Measurements from ENCODE around the gene SLC10A3.
A peak's percentile ranks its signal among the peaks of the same experiment; 100 is the strongest.

SLC10A3 gene

DNA sequence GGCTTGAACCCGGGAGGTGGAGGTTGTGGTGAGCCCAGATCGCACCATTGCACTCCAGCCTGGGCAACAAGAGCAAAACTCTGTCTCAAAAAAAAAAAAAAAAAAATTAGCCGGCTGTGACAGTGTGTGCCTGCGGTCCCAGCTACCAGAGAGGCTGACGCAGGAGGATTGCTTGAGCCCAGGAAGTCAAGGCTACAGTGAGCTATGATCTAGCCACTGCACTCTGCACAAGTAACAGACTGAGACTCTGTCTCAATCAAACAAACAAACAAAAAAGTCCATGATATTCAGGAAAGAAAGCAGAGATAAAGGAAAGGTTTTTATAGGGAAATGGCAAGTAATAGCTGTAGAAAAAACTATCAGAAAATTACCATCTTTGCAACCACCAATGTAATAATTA lies 9.2 kb downstream of the SLC10A3 start:
- no peak overlapping the region for H3K4me2 ChIP-seq (ENCODE audit: low read length)
- H3K9me3 ChIP-seq (replicated peaks; ENCODE audit: low read length), result no peaks in the 10 kb centered on the region
- H3K4me1 ChIP-seq (ENCODE audit: control insufficient read depth, insufficient read depth, low read length), result peaks cover 29% of the 10 kb centered on the region
- H3K4me3 ChIP-seq (ENCODE audit: low read length), result no peak overlapping the region
- no peak overlapping the region for H3K9ac ChIP-seq (ENCODE audit: low read depth, low read length)
- H3K27me3 ChIP-seq (ENCODE audit: control insufficient read depth, insufficient read depth, low read length), result no peaks in the 10 kb centered on the region
- peaks cover 13% of the 10 kb centered on the region for H3K36me3 ChIP-seq (ENCODE audit: insufficient read depth, low read length)

DNA sequence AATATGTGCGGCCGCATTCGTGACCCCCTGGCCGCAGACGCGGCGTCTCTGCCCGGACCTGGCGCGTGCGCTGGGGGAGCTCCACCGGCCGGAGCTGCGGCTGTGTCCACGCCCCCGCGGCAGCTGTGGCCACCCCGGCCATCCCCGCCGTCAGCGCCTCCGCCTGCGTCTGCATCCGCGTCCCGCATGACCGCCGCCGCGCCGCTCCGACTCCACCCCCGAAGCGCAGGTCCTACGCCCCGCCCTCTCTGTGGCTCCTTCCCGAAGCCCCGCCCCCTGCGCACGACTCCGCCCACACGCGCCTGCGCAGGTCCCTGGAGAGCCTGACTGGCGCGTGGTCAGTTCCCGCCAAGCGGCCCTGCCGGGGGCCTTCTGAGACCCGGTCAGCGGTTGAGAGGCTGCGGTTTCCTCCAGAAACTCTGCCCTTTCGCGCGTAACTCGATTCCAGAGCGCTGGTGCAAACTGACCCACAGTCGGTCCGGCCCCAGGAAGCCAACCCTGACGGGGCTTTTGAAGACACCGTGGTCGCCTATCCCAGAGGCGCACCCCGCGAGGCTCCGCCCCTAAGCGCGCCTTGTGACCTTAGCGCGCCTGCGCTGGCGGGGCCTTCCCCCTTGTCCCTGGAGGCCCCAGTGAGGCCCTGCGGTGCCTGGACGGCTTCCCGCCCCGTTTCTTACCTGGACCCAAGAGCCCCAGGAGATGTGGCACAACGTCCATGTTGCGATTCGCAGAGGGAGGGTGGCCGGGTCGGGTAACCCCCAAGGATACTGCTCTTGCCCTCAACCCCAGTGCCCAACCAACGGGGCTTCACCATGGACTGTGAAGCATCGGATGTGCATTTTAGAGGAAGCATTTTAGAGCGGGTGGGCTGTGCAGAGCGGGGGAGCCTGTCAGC lies 11.5 kb downstream of the SLC10A3 start, which contains the start of gene LAGE3:
Gene LAGE3, minus strand, starts transcription at position 554 of the 895 bp plus-strand sequence. Its CDS starts 366 bp downstream, at position 188.
- no peaks in the 10 kb centered on the region for H3K27me3 ChIP-seq (ENCODE audit: control insufficient read depth, insufficient read depth, low read length)
- peak within 1 kb of the TSS; percentile 69 for H3K9ac ChIP-seq (ENCODE audit: low read depth, low read length)
- peak within 1 kb of the TSS; percentile 74 for H3K4me2 ChIP-seq (ENCODE audit: low read length)
- H3K9me3 ChIP-seq (replicated peaks; ENCODE audit: low read length), result no peaks in the 10 kb centered on the region
- H3K4me3 ChIP-seq (ENCODE audit: low read length), result peak within 1 kb of the TSS; percentile 72
- H3K4me1 ChIP-seq (ENCODE audit: control insufficient read depth, insufficient read depth, low read length), result peaks cover 12% of the 10 kb centered on the region
- H3K36me3 ChIP-seq (ENCODE audit: insufficient read depth, low read length), result peaks cover 11% of the 10 kb centered on the region

DNA sequence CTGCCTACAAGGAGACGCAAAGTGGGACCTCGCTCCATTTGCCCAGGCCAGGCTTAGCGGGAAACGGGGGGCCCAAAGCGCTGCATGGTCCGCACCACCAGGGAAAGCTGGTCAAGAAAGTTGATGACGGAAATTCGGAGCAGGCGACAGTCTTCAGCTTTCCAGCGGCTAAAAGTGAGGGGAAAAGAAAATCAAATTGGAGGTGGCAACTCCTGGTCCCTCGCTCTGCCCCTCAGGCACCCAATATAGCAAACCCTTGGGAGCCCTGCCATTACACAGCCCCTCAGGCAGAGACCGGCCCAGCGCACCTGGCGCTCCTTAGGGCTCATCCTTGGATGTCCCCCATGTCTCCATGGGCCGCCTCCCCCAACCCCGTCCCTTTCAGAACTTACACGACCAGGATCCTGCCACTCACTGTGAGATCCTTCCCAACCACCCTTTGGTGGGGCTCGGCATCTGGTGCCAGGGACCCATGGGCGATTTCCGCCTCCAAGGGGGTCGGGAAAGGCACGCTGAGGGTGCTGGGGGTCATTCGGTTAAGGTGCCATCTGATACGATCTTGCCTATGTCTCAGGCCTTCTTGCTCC lies 12.4 kb downstream of the SLC10A3 start:
- Histone ChIP-seq H3K4me3 (ENCODE audit: low read length) (peak overlapping the region; percentile 72), H3K9me3 (replicated peaks; ENCODE audit: low read length) (no peaks in the 10 kb centered on the region), H3K36me3 (ENCODE audit: insufficient read depth, low read length) (peaks cover 12% of the 10 kb centered on the region), H3K4me2 (ENCODE audit: low read length) (peak overlapping the region; percentile 74), H3K4me1 (ENCODE audit: control insufficient read depth, insufficient read depth, low read length) (peaks cover 12% of the 10 kb centered on the region), H3K9ac (ENCODE audit: low read depth, low read length) (peak overlapping the region; percentile 69), H3K27me3 (ENCODE audit: control insufficient read depth, insufficient read depth, low read length) (no peaks in the 10 kb centered on the region)

DNA sequence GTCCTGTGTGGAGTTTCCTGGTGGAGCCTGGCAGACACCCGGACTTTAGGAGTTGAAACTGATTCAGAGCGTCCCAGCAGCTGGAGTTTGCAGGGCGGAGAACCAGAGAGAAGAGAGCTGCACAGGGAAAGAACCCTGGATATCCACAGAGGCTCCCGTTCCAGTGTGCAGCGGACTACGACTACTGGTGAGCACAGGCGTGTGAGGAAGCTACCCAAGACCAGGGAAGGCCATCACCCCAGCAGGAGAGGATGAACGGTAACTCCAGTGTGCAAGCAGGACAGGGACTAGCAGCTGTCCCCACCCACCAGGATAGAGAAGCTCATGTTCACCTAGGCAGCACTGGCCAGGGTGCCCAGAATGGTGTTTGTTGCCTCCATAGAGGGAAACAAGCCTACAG lies 13.6 kb downstream of the SLC10A3 start:
- Histone ChIP-seq H3K4me1 (ENCODE audit: control insufficient read depth, insufficient read depth, low read length) (peaks cover 12% of the 10 kb centered on the region), H3K9me3 (replicated peaks; ENCODE audit: low read length) (no peaks in the 10 kb centered on the region), H3K36me3 (ENCODE audit: insufficient read depth, low read length) (peaks cover 14% of the 10 kb centered on the region), H3K4me2 (ENCODE audit: low read length) (no peak overlapping the region), H3K9ac (ENCODE audit: low read depth, low read length) (no peak overlapping the region), H3K27me3 (ENCODE audit: control insufficient read depth, insufficient read depth, low read length) (no peaks in the 10 kb centered on the region), H3K4me3 (ENCODE audit: low read length) (no peak overlapping the region)

DNA sequence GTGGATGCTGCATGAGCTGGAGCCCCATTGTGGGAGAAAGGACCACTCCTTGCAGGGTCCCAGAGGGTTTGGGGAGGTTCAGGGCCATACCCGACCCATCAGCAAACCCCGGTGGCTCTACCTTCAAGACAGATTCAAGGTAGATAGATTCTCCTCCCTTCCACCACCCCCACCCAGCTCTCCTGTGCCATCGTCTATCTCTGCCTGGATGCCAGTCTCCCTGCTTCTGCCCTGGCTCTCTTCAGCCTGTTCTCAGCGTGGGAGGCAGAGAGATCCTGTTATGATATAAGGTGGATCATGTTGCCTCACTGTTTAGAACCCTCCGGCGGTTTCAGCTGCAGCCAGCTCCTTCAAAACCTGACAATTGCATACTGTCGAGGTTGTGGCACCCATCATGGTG lies 16.7 kb downstream of the SLC10A3 start:
- Histone ChIP-seq H3K36me3 (ENCODE audit: insufficient read depth, low read length) (peaks cover 44% of the 10 kb centered on the region), H3K4me1 (ENCODE audit: control insufficient read depth, insufficient read depth, low read length) (peaks cover 6% of the 10 kb centered on the region), H3K9me3 (replicated peaks; ENCODE audit: low read length) (no peaks in the 10 kb centered on the region), H3K27me3 (ENCODE audit: control insufficient read depth, insufficient read depth, low read length) (no peaks in the 10 kb centered on the region), H3K4me3 (ENCODE audit: low read length) (no peak overlapping the region), H3K9ac (ENCODE audit: low read depth, low read length) (no peak overlapping the region), H3K4me2 (ENCODE audit: low read length) (no peak overlapping the region)

DNA sequence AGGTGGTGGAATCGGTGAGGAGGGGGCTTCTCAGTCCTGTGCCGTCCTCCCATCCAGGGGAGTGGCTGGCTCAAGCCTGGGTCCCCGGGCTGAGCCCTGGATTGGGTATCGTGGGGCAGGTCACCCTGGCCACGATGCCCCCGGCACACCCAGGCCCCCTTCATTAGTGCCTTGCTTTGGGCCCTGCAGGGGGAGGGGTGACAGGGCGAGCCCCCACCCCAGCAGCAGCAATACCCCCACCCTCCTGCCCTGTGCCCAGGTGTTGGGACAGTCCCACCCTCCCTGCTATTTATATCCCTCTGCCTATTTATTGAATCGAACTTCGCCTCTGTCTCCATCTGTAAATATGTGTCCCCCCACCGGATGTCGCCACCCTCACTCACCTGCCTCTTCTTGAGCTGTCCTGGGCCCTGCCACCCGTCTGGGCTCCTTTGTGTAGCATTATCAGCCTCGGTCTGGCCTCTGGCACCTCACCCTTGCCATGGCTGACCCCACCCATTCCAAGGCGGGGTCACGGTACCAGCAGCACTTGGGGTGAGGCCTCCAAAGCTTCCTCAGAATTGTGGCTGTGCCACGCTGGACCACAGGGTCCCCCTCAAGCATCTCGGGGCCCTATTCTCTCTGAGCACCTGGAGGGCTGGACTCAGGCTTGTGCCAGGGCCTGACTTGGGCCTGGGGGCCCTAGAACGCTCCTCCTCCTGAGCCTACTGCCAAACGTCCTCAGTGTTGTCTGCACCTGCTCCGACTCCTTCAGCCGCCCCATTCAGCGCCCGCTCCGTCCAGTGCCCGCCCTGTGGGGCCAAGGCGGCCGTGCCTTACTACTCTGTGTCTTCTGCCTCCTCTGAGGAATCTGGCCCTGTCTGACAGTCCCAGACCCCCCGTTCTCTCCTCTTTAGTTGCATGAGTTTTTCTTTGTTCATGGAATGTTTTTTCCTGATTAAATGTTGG lies 17.5 kb downstream of the SLC10A3 start:
- no peaks in the 10 kb centered on the region for H3K27me3 ChIP-seq (ENCODE audit: control insufficient read depth, insufficient read depth, low read length)
- H3K4me2 ChIP-seq (ENCODE audit: low read length), result no peak overlapping the region
- H3K4me1 ChIP-seq (ENCODE audit: control insufficient read depth, insufficient read depth, low read length), result peaks cover 3% of the 10 kb centered on the region
- H3K36me3 ChIP-seq (ENCODE audit: insufficient read depth, low read length), result peaks cover 48% of the 10 kb centered on the region
- H3K9me3 ChIP-seq (replicated peaks; ENCODE audit: low read length), result no peaks in the 10 kb centered on the region
- no peak overlapping the region for H3K9ac ChIP-seq (ENCODE audit: low read depth, low read length)
- H3K4me3 ChIP-seq (ENCODE audit: low read length), result no peak overlapping the region

DNA sequence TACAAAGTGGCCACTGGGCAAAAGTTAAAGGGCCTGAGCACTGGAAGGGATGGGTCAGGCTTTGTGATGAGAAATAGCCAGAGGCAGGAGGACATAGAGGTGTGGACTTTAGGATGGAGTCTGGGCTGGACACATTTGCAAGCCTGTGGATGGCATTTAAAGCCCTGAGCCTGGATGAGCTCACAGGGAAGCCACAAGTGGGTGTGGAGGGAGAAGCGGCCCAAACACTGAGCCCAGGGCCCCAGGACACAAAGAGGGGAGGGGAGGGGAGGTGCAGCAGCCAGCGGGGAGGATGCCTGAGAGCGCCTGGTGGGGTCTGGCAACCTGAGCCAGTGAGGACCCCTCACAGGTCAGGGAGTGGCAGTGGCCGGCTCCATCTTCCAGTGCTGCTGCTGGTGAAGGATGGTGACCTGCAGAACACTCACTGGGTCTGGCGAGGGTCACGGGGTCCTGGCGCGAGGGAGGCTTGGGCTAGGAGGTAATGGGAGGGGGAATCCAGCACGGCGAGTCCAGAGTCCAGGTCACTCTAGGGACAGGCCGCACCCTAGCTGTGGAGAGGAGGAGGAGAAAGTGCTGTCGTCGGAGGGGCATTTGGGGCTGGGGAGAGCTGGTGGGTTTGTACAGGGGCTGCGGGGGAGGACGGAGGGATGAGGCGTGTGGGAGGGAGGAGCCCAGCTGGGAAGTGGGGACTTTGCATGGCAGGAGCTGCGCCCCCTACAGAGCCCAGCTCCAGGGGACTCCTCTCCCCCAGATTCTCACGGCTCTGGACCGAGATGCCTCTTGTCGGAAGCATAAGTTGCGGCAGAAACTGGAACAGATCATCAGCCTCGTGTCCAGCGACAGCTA lies 18.4 kb downstream of the SLC10A3 start:
- Histone ChIP-seq H3K27me3 (ENCODE audit: control insufficient read depth, insufficient read depth, low read length) (no peaks in the 10 kb centered on the region), H3K36me3 (ENCODE audit: insufficient read depth, low read length) (peaks cover 51% of the 10 kb centered on the region), H3K4me1 (ENCODE audit: control insufficient read depth, insufficient read depth, low read length) (no peaks in the 10 kb centered on the region), H3K4me2 (ENCODE audit: low read length) (no peak overlapping the region), H3K9me3 (replicated peaks; ENCODE audit: low read length) (no peaks in the 10 kb centered on the region), H3K9ac (ENCODE audit: low read depth, low read length) (no peak overlapping the region), H3K4me3 (ENCODE audit: low read length) (no peak overlapping the region)

DNA sequence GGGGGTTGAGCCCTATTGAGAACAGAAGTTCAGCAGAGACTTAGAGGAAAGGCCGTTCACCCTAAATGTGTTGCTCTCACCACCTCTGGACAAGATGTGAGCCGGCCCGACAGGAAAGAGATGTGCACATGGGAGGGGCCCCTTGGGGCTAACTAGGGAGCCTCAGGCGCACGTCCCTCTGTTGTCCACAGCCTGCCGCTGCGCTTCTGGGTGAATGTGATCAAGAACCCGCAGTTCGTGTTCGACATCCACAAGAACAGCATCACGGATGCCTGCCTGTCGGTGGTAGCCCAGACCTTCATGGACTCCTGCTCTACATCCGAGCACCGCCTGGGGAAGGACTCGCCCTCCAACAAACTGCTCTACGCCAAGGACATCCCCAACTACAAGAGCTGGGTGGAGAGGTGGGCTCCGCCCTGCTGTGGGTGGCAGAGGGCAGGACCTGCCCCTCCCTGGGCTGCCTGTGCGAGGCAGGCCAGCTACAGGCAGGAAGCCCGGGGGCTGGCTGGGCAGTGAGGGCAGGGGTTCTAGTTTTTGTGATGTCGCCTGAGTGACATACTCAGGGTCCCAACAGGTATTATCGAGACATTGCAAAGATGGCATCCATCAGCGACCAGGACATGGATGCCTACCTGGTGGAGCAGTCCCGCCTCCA lies 19.4 kb downstream of the SLC10A3 start:
- H3K9me3 ChIP-seq (replicated peaks; ENCODE audit: low read length), result no peaks in the 10 kb centered on the region

DNA sequence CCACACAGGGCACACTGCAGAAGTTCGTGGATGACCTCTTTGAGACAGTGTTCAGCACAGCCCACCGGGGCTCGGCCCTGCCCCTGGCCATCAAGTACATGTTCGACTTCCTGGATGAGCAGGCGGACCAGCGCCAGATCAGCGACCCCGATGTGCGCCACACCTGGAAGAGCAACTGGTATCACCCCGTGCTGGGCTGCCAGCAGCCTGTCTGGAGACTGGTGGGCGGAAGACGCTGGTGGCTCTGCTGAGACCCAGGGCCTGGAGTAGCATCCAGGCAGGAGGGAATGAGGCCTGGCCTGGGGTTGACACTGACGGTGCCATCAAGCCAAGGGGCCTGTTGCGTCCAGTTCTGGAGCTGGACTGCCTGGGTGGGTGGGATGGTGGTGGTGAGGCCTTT lies 20.0 kb downstream of the SLC10A3 start:
- Histone ChIP-seq H3K4me3 (ENCODE audit: low read length) (no peak overlapping the region), H3K27me3 (ENCODE audit: control insufficient read depth, insufficient read depth, low read length) (no peaks in the 10 kb centered on the region), H3K4me1 (ENCODE audit: control insufficient read depth, insufficient read depth, low read length) (no peaks in the 10 kb centered on the region), H3K4me2 (ENCODE audit: low read length) (no peak overlapping the region), H3K9me3 (replicated peaks; ENCODE audit: low read length) (no peaks in the 10 kb centered on the region), H3K36me3 (ENCODE audit: insufficient read depth, low read length) (peaks cover 46% of the 10 kb centered on the region), H3K9ac (ENCODE audit: low read depth, low read length) (no peak overlapping the region)

More for the DNA sequence above, 19.4 kb downstream of the SLC10A3 start:
- Histone ChIP-seq H3K36me3 (ENCODE audit: insufficient read depth, low read length) (peaks cover 51% of the 10 kb centered on the region), H3K4me3 (ENCODE audit: low read length) (no peak overlapping the region), H3K27me3 (ENCODE audit: control insufficient read depth, insufficient read depth, low read length) (no peaks in the 10 kb centered on the region), H3K9ac (ENCODE audit: low read depth, low read length) (no peak overlapping the region), H3K4me1 (ENCODE audit: control insufficient read depth, insufficient read depth, low read length) (no peaks in the 10 kb centered on the region), H3K4me2 (ENCODE audit: low read length) (no peak overlapping the region)

DNA sequence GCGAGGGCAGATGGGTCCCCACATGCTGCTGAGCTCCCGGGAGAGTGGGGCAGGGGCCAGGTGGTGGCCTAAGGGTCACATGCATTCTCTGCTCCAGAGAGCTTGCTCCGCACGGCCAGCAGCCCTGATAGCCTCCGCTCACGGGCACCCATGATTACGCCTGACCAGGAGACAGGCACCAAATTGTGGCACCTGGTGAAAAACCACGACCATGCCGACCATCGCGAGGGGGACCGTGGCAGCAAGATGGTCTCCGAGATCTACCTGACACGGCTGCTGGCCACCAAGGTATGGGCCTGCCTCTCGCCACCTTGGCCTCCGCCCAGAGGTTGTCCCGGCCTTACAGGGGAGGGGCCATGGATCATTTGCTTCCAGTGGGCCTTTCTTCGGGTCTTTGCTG lies 20.5 kb downstream of the SLC10A3 start:
- Histone ChIP-seq H3K4me3 (ENCODE audit: low read length) (no peak overlapping the region), H3K9me3 (replicated peaks; ENCODE audit: low read length) (no peaks in the 10 kb centered on the region), H3K9ac (ENCODE audit: low read depth, low read length) (no peak overlapping the region), H3K4me2 (ENCODE audit: low read length) (no peak overlapping the region), H3K4me1 (ENCODE audit: control insufficient read depth, insufficient read depth, low read length) (no peaks in the 10 kb centered on the region), H3K27me3 (ENCODE audit: control insufficient read depth, insufficient read depth, low read length) (no peaks in the 10 kb centered on the region), H3K36me3 (ENCODE audit: insufficient read depth, low read length) (peaks cover 46% of the 10 kb centered on the region)
